Measurements from ENCODE around the gene RIN3.
"Not testable (repeated sequence)": the region's sequence is repeated elsewhere in the genome, so short reads cannot be mapped to it uniquely, and the experiment has no call there.

Gene RIN3

GRCh38 chr14:92675976-92676375 is 162.4 kb downstream of the RIN3 start:
- no peak for DNase-seq

- no peak for DNase-seq
Observed at GRCh38 chr14:92676403-92677086, 163.0 kb downstream of the RIN3 start.

- DNase-seq, result no peak
Observed at GRCh38 chr14:92677087-92677668, 163.6 kb downstream of the RIN3 start.

GRCh38 chr14:92677955-92678354 is 164.4 kb downstream of the RIN3 start:
- DNase-seq, result no peak

- no peak for DNase-seq
Observed at GRCh38 chr14:92678766-92679165, 165.2 kb downstream of the RIN3 start.

GRCh38 chr14:92679246-92679645 is 165.7 kb downstream of the RIN3 start:
- no peak for DNase-seq

- DNase-seq, result not testable (repeated sequence)
Observed at GRCh38 chr14:92680330-92680729, 166.7 kb downstream of the RIN3 start.

- DNase-seq, result peak; percentile 17
Observed at GRCh38 chr14:92680781-92681650, 167.4 kb downstream of the RIN3 start.

GRCh38 chr14:92683041-92683440 is 169.5 kb downstream of the RIN3 start:
- DNase-seq, result no peak

- DNase-seq, result no peak
Observed at GRCh38 chr14:92684801-92685560, 171.4 kb downstream of the RIN3 start.

GRCh38 chr14:92685784-92686355 is 172.3 kb downstream of the RIN3 start:
- DNase-seq, result no peak

- DNase-seq, result no peak
Observed at GRCh38 chr14:92686411-92686899, 172.9 kb downstream of the RIN3 start.

- DNase-seq, result no peak
Observed at GRCh38 chr14:92686900-92687427, 173.4 kb downstream of the RIN3 start.

GRCh38 chr14:92687681-92688433 is 174.3 kb downstream of the RIN3 start:
- no peak for DNase-seq

GRCh38 chr14:92688434-92689375 is 175.1 kb downstream of the RIN3 start:
- DNase-seq, result no peak

GRCh38 chr14:92690171-92691011 is 176.8 kb downstream of the RIN3 start:
- no peak for DNase-seq

GRCh38 chr14:92692822-92693226 is 179.2 kb downstream of the RIN3 start:
- no peak for DNase-seq

GRCh38 chr14:92693998-92694795 is 180.6 kb downstream of the RIN3 start:
- DNase-seq, result no peak

Data from amniotic stem cell (primary cell).